HEK293 (cell line): Measurements from ENCODE around the gene RAB6A.

Source experiments
- CTCF ChIA-PET: fragments of 350-600 bp; formaldehyde crosslinking; extraction: SDS; loops from one replicate; lab custom pipeline; 2021; ENCODE audit warnings: antibody characterized with exemption; lab: Yijun Ruan, JAX
- POLR2A ChIA-PET: fragments of 300-600 bp; formaldehyde crosslinking; extraction: SDS; loops from one replicate; lab custom pipeline; 2020; ENCODE audit warnings: antibody characterized with exemption, inconsistent platforms; lab: Yijun Ruan, JAX
- H3K27ac ChIP-seq: fragments of 200-500 bp; sonication (Bioruptor generic); 2 replicates; pipeline ENCODE4 v1.5.1; 2014; ENCODE audit warnings: low read depth, low read length, control low read depth, inconsistent platforms; ENCODE audit errors: extremely low read depth
- H3K36me3 ChIP-seq, 2 experiments: fragments of 200-500 bp in 1 of 2; sonication (Bioruptor generic) in 1 of 2; 1 replicate in 1 of 2; 2 replicates in 1 of 2; pipeline ENCODE4 v1.5.1; 2014 to 2017; ENCODE audit warnings: inconsistent platforms in 2 of 2, low read length in 2 of 2; ENCODE audit not compliant: control insufficient read depth in 2 of 2, insufficient read depth in 1 of 2
- H3K4me1 ChIP-seq: fragments of 200-500 bp; sonication (Bioruptor generic); 2 replicates; pipeline ENCODE4 v1.5.1; 2014; ENCODE audit warnings: mild to moderate bottlenecking, low read length, inconsistent platforms; ENCODE audit not compliant: control insufficient read depth, insufficient read depth
- H3K4me3 ChIP-seq: 2 replicates; pipeline ENCODE4 v1.5.1; 2011; ENCODE audit warnings: low read depth, mild to moderate bottlenecking, control low read depth, low read length, moderate library complexity
- H3K9me3 ChIP-seq: fragments of 200-500 bp; sonication (Bioruptor generic); 2 replicates; pipeline ENCODE4 v1.5.1; 2014; ENCODE audit warnings: low read depth, low read length, inconsistent platforms; ENCODE audit not compliant: control insufficient read depth, insufficient read depth
- EGR2 ChIP-seq: fragments of 450-650 bp; formaldehyde crosslinking; IDR thresholded peaks from 2 replicates; pipeline ENCODE4 v1.5.1; 2016; ENCODE audit warnings: low read depth, missing biosample characterization, missing genetic modification characterization
- REPIN1 ChIP-seq: fragments of 450-650 bp; formaldehyde crosslinking; IDR thresholded peaks from 2 replicates; pipeline ENCODE4 v1.5.1; 2017; ENCODE audit warnings: missing biosample characterization, missing genetic modification characterization, low read depth
- REST ChIP-seq: fragments of 450-650 bp; formaldehyde crosslinking; IDR thresholded peaks from 2 replicates; pipeline ENCODE4 v1.5.1; 2016; ENCODE audit warnings: missing biosample characterization, missing genetic modification characterization
- SP7 ChIP-seq: fragments of 450-650 bp; formaldehyde crosslinking; IDR thresholded peaks from 2 replicates; pipeline ENCODE4 v1.5.1; 2016; ENCODE audit warnings: missing biosample characterization, missing genetic modification characterization
- ZBTB11 ChIP-seq: fragments of 450-650 bp; formaldehyde crosslinking; conservative IDR thresholded peaks from 2 replicates; pipeline ENCODE4 v1.5.1; 2016; ENCODE audit warnings: low read depth, missing biosample characterization, missing genetic modification characterization
- ZBTB21 ChIP-seq: fragments of 450-650 bp; formaldehyde crosslinking; IDR thresholded peaks from 2 replicates; pipeline ENCODE4 v1.5.1; 2017; ENCODE audit warnings: missing biosample characterization, missing genetic modification characterization
- ZNF10 ChIP-seq: fragments of 450-650 bp; formaldehyde crosslinking; IDR thresholded peaks from 2 replicates; pipeline ENCODE4 v1.5.1; 2017; ENCODE audit warnings: missing biosample characterization, missing genetic modification characterization
- ZNF155 ChIP-seq: fragments of 450-650 bp; formaldehyde crosslinking; IDR thresholded peaks from 2 replicates; pipeline ENCODE4 v1.5.1; 2016; ENCODE audit warnings: missing biosample characterization, missing genetic modification characterization
- ZNF221 ChIP-seq: fragments of 450-650 bp; formaldehyde crosslinking; IDR thresholded peaks from 2 replicates; pipeline ENCODE4 v1.5.1; 2017; ENCODE audit warnings: missing biosample characterization, missing genetic modification characterization, borderline replicate concordance
- ZNF274 ChIP-seq, 2 experiments: fragments of 200-500 bp in 1 of 2; fragments of 450-650 bp in 1 of 2; sonication (Bioruptor generic) in 1 of 2; formaldehyde crosslinking in 1 of 2; IDR thresholded peaks; 2 replicates each; pipeline versions ENCODE4 v1.5.1 to v1.6.1; 2014 to 2016; ENCODE audit warnings: borderline replicate concordance in 1 of 2, inconsistent platforms in 1 of 2, low read length in 1 of 2, missing biosample characterization in 1 of 2, missing genetic modification characterization in 1 of 2
- ZNF302 ChIP-seq: fragments of 450-650 bp; formaldehyde crosslinking; IDR thresholded peaks from 2 replicates; pipeline ENCODE4 v1.5.1; 2016; ENCODE audit warnings: missing biosample characterization, missing genetic modification characterization, low read depth
- ZNF311 ChIP-seq: fragments of 450-650 bp; formaldehyde crosslinking; IDR thresholded peaks from 2 replicates; pipeline ENCODE4 v1.5.1; 2017; ENCODE audit warnings: missing biosample characterization, missing genetic modification characterization, borderline replicate concordance
- ZNF555 ChIP-seq: fragments of 450-650 bp; formaldehyde crosslinking; conservative IDR thresholded peaks from 2 replicates; pipeline ENCODE4 v1.5.1; 2017; ENCODE audit warnings: missing biosample characterization, mild to moderate bottlenecking, missing genetic modification characterization, inconsistent platforms
- ZNF610 ChIP-seq: fragments of 450-650 bp; formaldehyde crosslinking; IDR thresholded peaks from 2 replicates; pipeline ENCODE4 v1.5.1; 2016; ENCODE audit warnings: missing biosample characterization, missing genetic modification characterization, borderline replicate concordance
- ZNF664 ChIP-seq: fragments of 450-650 bp; formaldehyde crosslinking; IDR thresholded peaks from 2 replicates; pipeline ENCODE4 v1.5.1; 2016; ENCODE audit warnings: missing biosample characterization, missing genetic modification characterization
- ZNF670 ChIP-seq: fragments of 450-650 bp; formaldehyde crosslinking; IDR thresholded peaks from 2 replicates; pipeline ENCODE4 v1.5.1; 2016; ENCODE audit warnings: missing biosample characterization, missing genetic modification characterization, low read depth
- ZNF768 ChIP-seq: fragments of 450-650 bp; formaldehyde crosslinking; IDR thresholded peaks from 2 replicates; pipeline ENCODE4 v1.5.1; 2018; ENCODE audit warnings: missing biosample characterization, mild to moderate bottlenecking, missing genetic modification characterization
- ZNF785 ChIP-seq: fragments of 450-650 bp; formaldehyde crosslinking; IDR thresholded peaks from 2 replicates; pipeline ENCODE4 v1.5.1; 2016; ENCODE audit warnings: missing biosample characterization, missing genetic modification characterization
- TF ChIP-seq, protein P1 (sequence below): fragments of 450-650 bp; formaldehyde crosslinking; IDR thresholded peaks from 2 replicates; pipeline ENCODE4 v1.5.1; 2016; ENCODE audit warnings: missing biosample characterization, missing genetic modification characterization
- TF ChIP-seq, protein P2 (sequence below): fragments of 450-650 bp; formaldehyde crosslinking; IDR thresholded peaks from 2 replicates; pipeline ENCODE4 v1.5.1; 2016; ENCODE audit warnings: missing biosample characterization, missing genetic modification characterization

The RAB6A gene

GRCh38 chr11:73717136-73717535 is 43.7 kb downstream of the RAB6A start:
- POLR2A ChIA-PET = no interaction called here
- H3K36me3 ChIP-seq = peaks cover 0 to 11% of the 10 kb centered on the region in 2 experiments; a peak in 2 of 3 replicates
- no peak overlapping the region for H3K4me3 ChIP-seq
- TF ChIP-seq ZBTB21 (tag by site-specific recombination) (no peak), ZBTB11 (tag by site-specific recombination) (no peak), REPIN1 (tag by site-specific recombination) (no peak), ZNF155 (tag by site-specific recombination) (no peak), ZNF664 (no peak), ZNF670 (tag by site-specific recombination) (no peak), ZNF785 (tag by site-specific recombination) (no peak), ZNF221 (no peak), EGR2 (no peak), ZNF10 (tag by site-specific recombination) (no peak), ZNF610 (tag by site-specific recombination) (no peak), ZNF768 (no peak), ZNF311 (tag by site-specific recombination) (no peak), REST (tag by site-specific recombination) (no peak), ZNF555 (no peak), SP7 (tag by site-specific recombination) (no peak), ZNF302 (no peak), ZNF274 (IDR thresholded peaks at IDR 0.05; ENCODE audit: low read length) (no peak), ZNF274 (tag by site-specific recombination; IDR thresholded peaks at IDR 0.05; ENCODE audit: borderline replicate concordance) (no peak)
- TF ChIP-seq, protein P1, sequence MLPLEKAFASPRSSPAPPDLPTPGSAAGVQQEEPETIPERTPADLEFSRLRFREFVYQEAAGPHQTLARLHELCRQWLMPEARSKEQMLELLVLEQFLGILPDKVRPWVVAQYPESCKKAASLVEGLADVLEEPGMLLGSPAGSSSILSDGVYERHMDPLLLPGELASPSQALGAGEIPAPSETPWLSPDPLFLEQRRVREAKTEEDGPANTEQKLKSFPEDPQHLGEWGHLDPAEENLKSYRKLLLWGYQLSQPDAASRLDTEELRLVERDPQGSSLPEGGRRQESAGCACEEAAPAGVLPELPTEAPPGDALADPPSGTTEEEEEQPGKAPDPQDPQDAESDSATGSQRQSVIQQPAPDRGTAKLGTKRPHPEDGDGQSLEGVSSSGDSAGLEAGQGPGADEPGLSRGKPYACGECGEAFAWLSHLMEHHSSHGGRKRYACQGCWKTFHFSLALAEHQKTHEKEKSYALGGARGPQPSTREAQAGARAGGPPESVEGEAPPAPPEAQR (tag by site-specific recombination) = no peak
- TF ChIP-seq, protein P2, sequence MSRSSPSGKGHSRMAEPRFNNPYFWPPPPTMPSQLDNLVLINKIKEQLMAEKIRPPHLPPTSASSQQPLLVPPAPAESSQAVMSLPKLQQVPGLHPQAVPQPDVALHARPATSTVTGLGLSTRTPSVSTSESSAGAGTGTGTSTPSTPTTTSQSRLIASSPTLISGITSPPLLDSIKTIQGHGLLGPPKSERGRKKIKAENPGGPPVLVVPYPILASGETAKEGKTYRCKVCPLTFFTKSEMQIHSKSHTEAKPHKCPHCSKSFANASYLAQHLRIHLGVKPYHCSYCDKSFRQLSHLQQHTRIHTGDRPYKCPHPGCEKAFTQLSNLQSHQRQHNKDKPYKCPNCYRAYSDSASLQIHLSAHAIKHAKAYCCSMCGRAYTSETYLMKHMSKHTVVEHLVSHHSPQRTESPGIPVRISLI (tag by site-specific recombination) = no peak
- H3K4me1 ChIP-seq = peaks cover 5% of the 10 kb centered on the region
- CTCF ChIA-PET = interaction anchor here (1.0 to 1.1 kb wide), 2 partner anchors 10 to 12 kb away, joined by 4 to 7 read pairs; no protein-coding TSS in a partner anchor
- H3K27ac ChIP-seq = no peak overlapping the region
- H3K9me3 ChIP-seq = no peaks in the 10 kb centered on the region
